DMS153 (cell line): ENCODE measurements around the gene OR2D2.
"Not testable (repeated sequence)": the region's sequence is repeated elsewhere in the genome, so short reads cannot be mapped to it uniquely, and the experiment has no call there.

Source experiments
- DNase-seq: peaks from one replicate; lab custom pipeline; 2025; lab: John Stamatoyannopoulos, UW

OR2D2 gene

GRCh38 chr11:6892400-6892799 lies at the start of gene OR2D2:
OR2D2 (minus strand) TSS chr11:6892500; CDS start chr11:6892500, 0 bp downstream.
- DNase-seq, result no peak

- DNase-seq, result no peak
These were observed 49.7 kb upstream of the OR2D2 start for GRCh38 chr11:6941970-6942369.

- DNase-seq, result no peak
These were observed 39.8 kb upstream of the OR2D2 start for GRCh38 chr11:6932145-6932544.

- no peak for DNase-seq
These were observed 38.9 kb upstream of the OR2D2 start for GRCh38 chr11:6931146-6931713.

DNA sequence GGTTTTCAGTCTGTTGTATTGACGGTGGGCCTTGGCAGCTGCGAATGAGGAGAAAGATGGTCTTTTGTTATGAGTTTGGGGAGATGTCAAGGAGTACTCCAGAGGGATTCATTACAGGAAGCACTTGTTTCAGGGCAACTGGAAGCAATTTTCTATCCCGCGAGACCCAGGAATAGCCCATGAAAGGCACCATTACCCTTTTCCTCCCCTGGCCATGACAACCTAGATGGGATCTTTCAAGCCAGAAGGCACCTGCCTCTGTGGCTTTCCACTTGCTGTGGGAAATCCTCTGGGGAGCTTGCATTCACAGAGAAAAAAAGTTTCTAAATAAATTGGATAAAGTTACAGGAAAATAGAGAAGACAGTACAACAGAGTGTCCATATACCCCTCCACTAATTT lies 36.6 kb upstream of the OR2D2 start:
- no peak for DNase-seq

- DNase-seq, result no peak
These were observed 34.8 kb upstream of the OR2D2 start for GRCh38 chr11:6927030-6927617.

DNA sequence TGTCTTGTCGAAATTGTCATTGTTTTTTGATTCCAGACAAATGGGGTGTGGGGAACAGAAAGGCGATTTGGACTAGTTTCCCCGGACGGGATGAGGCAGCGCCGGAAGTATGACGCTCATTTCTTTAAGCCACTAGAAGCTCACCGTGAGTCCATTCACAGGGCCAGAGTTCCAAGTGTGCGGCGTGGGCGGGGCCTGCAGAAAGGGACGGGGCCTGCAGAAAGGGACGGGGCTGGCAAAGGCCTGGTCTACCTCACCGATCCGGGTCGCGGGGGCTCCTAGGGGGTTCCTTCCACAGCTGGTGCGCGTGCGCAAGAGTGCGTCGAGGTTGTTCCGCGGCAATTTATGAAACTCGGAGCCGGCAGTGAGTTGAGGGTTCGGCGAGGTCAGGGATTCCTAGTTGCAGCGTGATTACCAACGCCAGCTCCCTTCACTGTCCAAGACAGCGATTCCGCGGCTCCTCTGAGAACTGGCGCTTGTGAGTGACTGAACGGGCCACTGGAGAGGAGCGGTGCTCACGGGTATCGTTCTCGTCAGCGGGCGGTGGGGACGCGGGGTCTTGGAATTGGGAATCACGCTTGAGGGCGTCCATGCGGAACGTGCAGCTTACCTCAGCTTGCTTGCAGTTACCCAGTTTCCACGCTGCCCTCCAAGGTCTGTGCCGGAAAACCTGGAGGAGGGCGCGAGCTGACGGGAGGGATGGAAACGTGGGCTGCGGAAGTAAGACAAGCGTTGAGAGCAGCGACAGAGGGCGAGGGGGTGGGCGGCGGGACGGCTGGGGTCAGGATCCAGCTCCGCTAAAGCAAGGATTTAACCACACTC lies 34.1 kb upstream of the OR2D2 start, which contains the start of gene ZNF215:
ZNF215 (plus strand) TSS at position 219 of the 822 bp plus-strand sequence. CDS start 5,847 bp downstream, outside the sequence.
- peak; percentile 63 for DNase-seq

DNA sequence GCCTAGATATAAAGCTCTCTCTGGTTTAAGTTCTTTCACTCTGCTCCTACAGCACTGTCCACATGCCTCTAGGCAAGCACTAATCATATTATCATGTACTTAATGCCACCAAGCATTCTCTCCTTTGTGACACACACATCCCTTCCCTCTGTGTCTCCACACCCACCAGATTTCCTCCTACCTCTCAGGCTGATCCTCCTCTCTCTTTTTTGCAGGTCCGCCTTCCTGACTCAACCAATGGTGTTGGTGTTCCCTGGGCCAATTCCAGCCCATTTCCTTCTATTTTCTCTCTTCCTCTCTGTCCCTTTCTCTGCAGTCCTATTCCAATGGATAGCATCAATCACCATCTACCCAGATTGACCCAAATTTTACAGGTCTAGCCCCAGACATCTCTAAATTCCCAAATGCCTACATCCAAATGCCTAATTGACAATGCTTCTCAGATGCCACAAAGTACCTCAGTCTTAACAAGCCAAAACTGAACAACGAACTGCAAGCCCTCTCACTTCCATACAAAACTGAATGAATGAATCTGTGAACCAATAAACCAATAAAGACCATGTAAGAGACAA lies 33.4 kb upstream of the OR2D2 start:
- DNase-seq, result peak; percentile 22

DNA sequence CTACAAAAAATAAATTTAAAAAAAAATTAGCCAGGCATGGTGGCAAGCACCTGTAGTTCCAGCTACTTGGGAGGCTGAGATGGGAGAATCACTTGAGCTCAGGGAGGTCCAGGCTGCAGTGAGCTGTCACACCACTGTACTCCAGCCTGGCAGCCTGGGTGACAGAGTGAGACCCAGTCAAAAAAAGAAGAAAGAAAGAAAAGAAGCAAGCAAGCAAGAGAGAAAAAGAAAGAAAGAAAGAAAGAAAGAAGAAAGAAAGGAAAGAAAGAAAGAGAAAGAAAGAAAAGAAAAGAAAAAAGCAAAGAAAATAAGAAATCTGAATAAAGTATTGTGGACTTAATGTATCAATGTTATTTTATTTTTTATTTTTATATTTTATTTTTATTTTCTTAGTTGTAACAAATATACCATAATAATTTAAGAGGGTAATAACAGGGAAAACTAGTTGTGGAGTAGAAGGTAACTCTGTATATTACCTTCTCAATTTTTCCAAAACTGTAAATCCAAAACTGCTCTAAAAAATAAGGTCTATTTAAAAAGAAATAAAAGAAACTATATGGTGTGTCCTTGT lies 32.8 kb upstream of the OR2D2 start:
- no peak for DNase-seq

GRCh38 chr11:6920702-6921101 lies 28.4 kb upstream of the OR2D2 start, which contains the start of gene OR2D3:
OR2D3 (plus strand) TSS chr11:6921002; CDS start chr11:6921002, 0 bp downstream.
- DNase-seq, result no peak

DNA sequence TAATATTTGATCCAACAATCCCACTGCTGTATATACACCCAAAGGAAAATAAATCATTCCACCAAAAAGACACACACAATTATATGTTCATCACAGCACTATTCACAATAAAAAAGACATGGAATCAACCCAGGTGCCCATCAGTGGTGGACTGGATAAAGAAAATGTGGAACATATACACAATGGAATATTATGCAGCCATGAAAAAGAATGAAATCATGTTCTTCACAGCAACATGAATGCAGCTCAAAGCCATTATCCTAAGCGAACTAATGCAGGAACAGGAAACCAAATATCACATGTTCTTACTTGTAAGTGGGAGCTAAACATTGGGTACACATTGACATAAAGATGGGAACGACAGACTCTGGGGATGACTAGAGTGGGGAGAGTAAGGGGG lies 27.4 kb upstream of the OR2D2 start:
- no peak for DNase-seq

- DNase-seq, result no peak
These were observed 19.6 kb upstream of the OR2D2 start for GRCh38 chr11:6911948-6912347.

GRCh38 chr11:6911378-6911777 lies 19.1 kb upstream of the OR2D2 start:
- no peak for DNase-seq

DNA sequence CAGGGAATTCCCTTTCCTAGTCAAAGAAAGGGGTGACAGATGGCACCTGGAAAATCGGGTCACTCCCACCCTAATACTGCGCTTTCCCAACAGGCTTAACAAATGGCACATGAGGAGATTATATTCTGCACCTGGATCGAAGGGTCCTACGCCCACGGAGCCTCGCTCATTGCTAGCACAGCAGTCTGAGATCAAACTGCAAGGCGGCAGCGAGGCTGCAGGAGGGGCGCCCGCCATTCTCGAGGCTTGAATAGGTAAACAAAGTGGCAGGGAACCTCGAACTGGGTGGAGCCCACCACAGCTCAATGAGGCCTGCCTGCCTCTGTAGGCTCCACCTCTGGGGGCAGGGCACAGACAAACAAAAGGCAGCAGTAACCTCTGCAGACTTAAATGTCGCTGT lies 12.5 kb upstream of the OR2D2 start:
- not testable (repeated sequence) for DNase-seq

- DNase-seq, result no peak
These were observed 8.2 kb upstream of the OR2D2 start for GRCh38 chr11:6900327-6900999.

GRCh38 chr11:6898911-6899310 lies 6.6 kb upstream of the OR2D2 start:
- DNase-seq, result no peak

GRCh38 chr11:6895010-6895409 lies 2.7 kb upstream of the OR2D2 start:
- no peak for DNase-seq

DNA sequence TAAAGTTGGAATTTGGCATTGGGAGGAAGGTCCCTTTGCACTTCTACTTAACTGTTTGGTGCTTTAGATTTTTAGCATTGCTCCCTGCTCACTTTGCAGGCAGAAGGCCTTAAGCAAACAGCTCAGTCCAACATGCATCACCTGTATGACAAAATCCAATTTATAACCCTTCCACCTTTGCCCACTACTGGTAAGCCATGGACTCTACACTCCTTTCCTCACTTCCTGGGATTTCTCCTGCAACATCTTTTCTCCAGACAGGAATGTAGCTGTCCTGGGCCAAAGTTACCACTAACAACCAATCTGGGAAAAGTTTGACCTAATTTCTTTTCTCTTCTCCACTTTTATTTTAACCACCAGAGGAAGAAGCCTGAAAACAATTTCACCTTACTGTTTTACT lies 1.8 kb upstream of the OR2D2 start:
- DNase-seq, result no peak

- no peak for DNase-seq
These were observed 2.5 kb downstream of the OR2D2 start for GRCh38 chr11:6889835-6890234.

- DNase-seq, result no peak
These were observed 3.5 kb downstream of the OR2D2 start for GRCh38 chr11:6888830-6889229.

GRCh38 chr11:6887711-6888110 lies 4.6 kb downstream of the OR2D2 start:
- DNase-seq, result not testable (repeated sequence)

DNA sequence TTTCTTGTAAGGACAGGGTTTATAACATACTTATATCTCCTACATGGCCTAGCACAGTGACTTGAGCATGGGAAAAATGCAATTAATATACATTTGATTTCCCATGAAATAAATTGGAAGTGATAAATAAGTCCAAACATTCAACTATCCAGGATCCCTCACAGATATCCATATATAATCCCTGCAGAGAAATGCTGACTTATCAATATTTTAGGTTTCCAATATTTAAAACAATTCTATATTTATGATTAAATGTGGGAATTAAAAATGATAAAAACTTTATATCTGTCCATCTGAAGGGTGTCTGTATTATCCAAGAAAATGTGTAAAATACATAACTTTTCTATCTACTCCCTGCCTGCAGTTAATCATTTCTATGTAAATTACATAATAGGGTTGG lies 9.5 kb downstream of the OR2D2 start:
- no peak for DNase-seq
